GM12892 (cell line): Measurements from ENCODE around the gene DLG2.

Experiments used
- DNase-seq: peaks from one replicate; pipeline ENCODE4 v3.0.0; 2011; ENCODE audit not compliant: insufficient read length
- FAIRE-seq: peaks from 2 replicates; lab custom pipeline; 2011; peaks lifted over from hg19 to GRCh38; lab: Jason Lieb, UNC
- POLR2A ChIP-seq: IDR thresholded peaks from 2 replicates; pipeline ENCODE4 v1.6.1; 2011; ENCODE audit warnings: low read depth, low read length, control low read depth
- POLR2AphosphoS5 ChIP-seq: IDR thresholded peaks from 2 replicates; pipeline ENCODE4 v1.6.1; 2011; ENCODE audit warnings: low read depth, low read length, control low read depth
- TAF1 ChIP-seq: IDR thresholded peaks from 2 replicates; pipeline ENCODE4 v1.6.1; 2011; ENCODE audit warnings: low read depth, mild to moderate bottlenecking, control low read depth, low read length, borderline replicate concordance

DLG2 gene

GRCh38 chr11:84914511-84914910 lies 712.6 kb downstream of the DLG2 start:
- FAIRE-seq (no peak), DNase-seq (no peak)
- TF ChIP-seq TAF1 (no peak), POLR2A (no peak), POLR2AphosphoS5 (no peak)

GRCh38 chr11:84909740-84910139 lies 717.4 kb downstream of the DLG2 start:
- DNase-seq (no peak), FAIRE-seq (no peak)
- TF ChIP-seq TAF1 (no peak), POLR2A (no peak), POLR2AphosphoS5 (no peak)

- no peak for FAIRE-seq
- TF ChIP-seq POLR2AphosphoS5 (no peak), POLR2A (no peak)
- DNase-seq = no peak
Observed at GRCh38 chr11:84906995-84907394, 720.1 kb downstream of the DLG2 start.

GRCh38 chr11:84905411-84905810 lies 721.7 kb downstream of the DLG2 start:
- TF ChIP-seq POLR2AphosphoS5 (no peak), POLR2A (no peak), TAF1 (no peak)
- FAIRE-seq (no peak), DNase-seq (no peak)

GRCh38 chr11:84902445-84902844 lies 724.7 kb downstream of the DLG2 start:
- FAIRE-seq (no peak), DNase-seq (no peak)
- TF ChIP-seq TAF1 = no peak

GRCh38 chr11:84901991-84902390 lies 725.2 kb downstream of the DLG2 start:
- TF ChIP-seq POLR2AphosphoS5 (no peak), TAF1 (no peak), POLR2A (no peak)
- no peak for DNase-seq
- FAIRE-seq = no peak

- DNase-seq = no peak
- no peak for FAIRE-seq
- TF ChIP-seq POLR2A (no peak), TAF1 (no peak), POLR2AphosphoS5 (no peak)
Observed at GRCh38 chr11:84899740-84900139, 727.4 kb downstream of the DLG2 start.

GRCh38 chr11:84899134-84899533 lies 728.0 kb downstream of the DLG2 start:
- FAIRE-seq = no peak
- no peak for DNase-seq
- no peak for TF ChIP-seq POLR2AphosphoS5
- no peak for TF ChIP-seq TAF1
- TF ChIP-seq POLR2A = no peak

GRCh38 chr11:84894666-84895065 lies 732.5 kb downstream of the DLG2 start:
- no peak for TF ChIP-seq POLR2AphosphoS5
- TF ChIP-seq TAF1 = no peak
- no peak for TF ChIP-seq POLR2A
- no peak for DNase-seq
- no peak for FAIRE-seq

- FAIRE-seq (no peak), DNase-seq (no peak)
- no peak for TF ChIP-seq TAF1
Observed at GRCh38 chr11:84890676-84891075, 736.5 kb downstream of the DLG2 start.

- TF ChIP-seq POLR2A (no peak), TAF1 (no peak)
- FAIRE-seq (no peak), DNase-seq (no peak)
Observed at GRCh38 chr11:84889556-84889955, 737.6 kb downstream of the DLG2 start.

- FAIRE-seq = no peak
- TF ChIP-seq TAF1 (no peak), POLR2A (no peak), POLR2AphosphoS5 (no peak)
- no peak for DNase-seq
Observed at GRCh38 chr11:84887055-84887629, 740.0 kb downstream of the DLG2 start.

- DNase-seq (no peak), FAIRE-seq (no peak)
- TF ChIP-seq TAF1 (no peak), POLR2A (no peak), POLR2AphosphoS5 (no peak)
Observed at GRCh38 chr11:84886344-84886743, 740.8 kb downstream of the DLG2 start.
